HG03520 (cell line): ENCODE results near the gene IFT52.

Experiments used
- ATAC-seq: cut with Tn5 transposase; IDR thresholded peaks from one replicate; pipeline ENCODE4 v1.9.1; 2021; ENCODE audit warnings: mild to moderate bottlenecking, moderate library complexity; ENCODE audit not compliant: unreplicated experiment

Gene IFT52, protein sequence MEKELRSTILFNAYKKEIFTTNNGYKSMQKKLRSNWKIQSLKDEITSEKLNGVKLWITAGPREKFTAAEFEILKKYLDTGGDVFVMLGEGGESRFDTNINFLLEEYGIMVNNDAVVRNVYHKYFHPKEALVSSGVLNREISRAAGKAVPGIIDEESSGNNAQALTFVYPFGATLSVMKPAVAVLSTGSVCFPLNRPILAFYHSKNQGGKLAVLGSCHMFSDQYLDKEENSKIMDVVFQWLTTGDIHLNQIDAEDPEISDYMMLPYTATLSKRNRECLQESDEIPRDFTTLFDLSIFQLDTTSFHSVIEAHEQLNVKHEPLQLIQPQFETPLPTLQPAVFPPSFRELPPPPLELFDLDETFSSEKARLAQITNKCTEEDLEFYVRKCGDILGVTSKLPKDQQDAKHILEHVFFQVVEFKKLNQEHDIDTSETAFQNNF

DNA sequence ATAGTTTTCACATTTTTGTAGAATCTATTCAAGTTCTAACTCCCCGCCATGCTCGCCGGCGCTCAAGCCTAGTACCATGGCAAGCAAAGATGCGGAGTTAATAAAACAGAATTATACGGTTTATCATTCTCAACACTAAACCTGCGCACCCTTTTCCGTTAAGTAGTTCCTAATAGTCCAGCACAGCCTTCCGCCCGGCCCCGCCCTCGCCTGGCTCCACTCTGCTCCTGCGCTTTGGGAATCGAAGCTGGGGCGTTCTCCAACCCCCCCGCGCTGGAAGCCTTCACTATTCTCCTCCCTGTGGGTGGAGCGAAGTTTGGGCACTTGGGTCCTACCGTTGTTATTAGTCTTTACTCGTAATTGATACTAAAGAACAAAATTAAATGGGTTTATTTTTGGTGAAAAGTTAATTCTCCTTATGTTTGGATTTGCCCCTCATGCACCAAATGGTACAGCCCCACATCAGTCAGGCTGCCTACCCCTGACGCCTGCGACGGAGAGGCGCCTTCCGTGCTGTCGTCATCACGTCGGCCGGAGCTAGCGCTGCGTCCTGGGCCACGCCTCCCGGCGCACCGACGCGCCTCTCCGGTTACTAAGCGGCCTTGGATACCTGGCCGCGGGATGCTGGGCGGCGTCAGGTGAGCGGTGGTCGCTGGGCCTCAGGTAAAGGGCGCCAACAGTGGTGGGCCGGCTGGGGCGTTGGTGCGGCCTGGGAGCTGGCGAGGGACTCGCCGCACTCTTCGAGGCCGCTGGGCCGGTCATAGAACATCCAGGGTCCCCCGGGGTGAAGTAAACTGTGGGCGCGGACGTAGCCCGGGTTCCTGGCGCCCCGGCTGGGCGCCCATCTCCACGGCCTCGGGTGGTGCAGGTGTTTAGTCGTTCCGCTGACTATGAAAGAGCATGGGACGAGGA lies at the start of gene IFT52:
TSS of gene IFT52 (plus strand) at position 546 of the 912 bp plus-strand sequence. CDS start 3,762 bp downstream, outside the sequence.
- peak; percentile 98 for ATAC-seq

DNA sequence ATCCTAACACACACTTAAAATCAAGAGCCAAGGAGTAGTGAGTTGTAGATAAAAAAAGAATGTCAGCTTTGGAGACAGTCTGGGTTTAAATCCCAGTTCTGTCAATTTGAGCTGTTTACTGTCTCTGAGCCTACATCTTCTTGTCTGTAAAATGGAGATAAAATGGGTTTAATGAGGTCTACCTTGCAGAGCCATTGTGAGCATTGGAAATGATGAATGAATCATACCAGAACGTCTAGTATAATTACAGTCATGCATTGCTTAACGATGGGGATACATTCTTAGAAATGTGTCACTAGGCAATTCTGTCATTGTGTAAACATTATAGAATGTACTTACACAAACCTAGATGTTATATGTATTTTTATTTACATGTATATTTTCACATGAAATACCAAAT lies 49.5 kb upstream of the IFT52 start:
- no peak for ATAC-seq

DNA sequence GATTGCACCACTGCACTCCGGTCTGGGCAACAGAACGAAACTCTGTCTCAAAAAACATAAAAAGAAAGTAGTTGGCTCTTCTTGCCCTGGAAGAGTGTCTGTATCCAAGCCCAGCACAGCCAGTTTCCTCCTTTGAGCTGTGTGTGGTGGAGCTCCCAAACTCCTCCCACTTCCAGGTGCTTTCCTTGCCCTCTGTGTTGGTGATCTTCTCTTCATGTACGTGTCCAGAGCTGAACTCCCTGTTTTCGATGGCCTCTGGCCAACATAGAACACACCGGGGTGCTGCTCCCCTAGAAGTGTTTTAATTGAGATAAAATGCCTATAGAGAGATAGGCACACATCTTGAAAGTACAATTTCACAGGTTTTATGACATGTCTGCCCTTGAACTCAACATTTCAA lies 48.6 kb upstream of the IFT52 start:
- no peak for ATAC-seq

DNA sequence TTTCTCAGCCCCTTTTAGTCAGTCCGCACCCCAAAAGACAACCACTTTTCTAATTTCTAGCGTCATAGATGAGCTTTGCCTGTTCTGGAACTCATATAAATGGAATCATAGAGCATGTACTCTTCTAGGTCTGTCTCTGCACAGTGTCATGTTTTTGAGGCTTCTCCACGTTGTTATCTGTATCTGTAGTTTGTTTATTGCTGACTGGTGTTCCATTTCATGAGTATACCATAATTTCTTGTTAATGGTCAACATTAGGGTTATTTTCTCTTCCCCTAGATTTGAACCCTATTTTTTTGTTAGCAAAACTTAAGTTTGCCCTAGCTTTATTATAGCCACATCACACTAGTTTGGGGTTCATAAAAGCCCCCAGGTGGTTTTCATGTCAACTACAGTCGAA lies 48.1 kb upstream of the IFT52 start:
- ATAC-seq: no peak

DNA sequence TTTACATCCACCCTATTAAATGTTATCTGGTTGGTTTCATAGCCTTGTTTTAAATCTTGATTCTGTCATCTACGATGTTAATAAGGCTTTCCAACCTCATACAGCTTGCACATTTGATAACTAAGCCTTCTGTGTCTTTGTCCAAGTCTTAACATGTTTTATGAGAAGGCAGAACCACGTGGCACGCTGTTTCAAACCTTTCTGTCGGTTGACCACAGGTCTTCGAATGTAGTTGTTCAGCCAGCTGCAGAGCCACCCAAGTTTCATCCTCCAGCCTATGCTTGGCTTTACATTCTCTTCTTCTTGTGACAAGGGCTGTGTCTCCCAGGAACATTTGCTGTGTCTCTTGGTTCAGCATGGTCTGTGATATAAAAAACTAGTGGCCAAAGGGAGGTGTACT lies 47.6 kb upstream of the IFT52 start:
- no peak for ATAC-seq

DNA sequence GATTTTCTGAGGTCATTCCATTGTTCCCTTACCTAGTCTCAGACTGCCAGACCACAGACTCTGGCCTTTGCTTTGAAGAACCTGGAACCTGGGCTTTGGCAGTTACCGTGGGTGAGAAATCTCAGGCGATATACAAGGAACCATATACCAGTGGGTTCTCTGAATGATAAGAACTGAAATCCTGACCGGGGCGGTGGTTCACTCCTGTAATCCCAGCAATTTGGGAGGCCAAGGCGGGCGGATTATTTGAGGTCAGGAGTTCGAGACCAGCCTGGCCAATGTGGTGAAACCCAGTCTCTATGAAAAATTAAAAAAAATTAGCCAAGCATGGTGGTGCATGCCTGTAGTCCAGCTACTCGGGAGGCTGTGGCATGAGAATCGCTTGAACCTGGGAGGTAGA lies 46.2 kb upstream of the IFT52 start:
- ATAC-seq: no peak

DNA sequence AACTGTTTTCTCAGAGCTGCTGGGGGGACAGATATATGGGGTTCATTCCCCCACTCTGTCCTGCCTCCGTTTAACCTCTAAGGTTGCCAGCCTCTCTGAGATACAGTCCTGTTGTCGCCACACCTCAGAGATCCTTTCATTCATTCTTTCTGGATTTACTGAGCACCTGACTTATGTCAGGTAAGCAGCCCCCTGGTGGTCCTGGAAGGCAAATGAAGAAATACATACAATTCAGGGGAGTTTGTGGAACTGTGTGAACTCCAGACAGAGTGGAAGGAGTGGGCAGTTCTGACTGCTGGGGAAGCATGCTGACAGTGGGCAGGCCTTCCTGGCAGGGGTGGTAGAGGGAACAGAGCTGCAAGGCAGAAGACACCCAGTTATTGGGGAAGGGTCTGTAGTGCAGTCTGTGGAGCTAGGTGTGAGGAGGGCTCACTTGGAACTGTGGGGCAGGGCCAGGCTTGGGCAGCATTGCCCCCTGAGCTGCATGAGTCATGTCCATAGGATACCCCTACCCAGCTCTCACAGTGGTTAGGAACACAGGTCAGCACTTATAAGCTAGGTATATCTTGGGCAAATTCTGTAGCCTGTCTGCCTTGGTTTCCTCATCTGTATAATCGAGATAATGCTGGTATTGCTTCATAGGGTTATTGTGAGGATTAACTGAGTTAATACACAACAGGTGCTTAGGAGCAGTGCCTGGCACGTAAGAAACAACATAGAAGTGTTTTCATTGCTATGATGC lies 44.7 kb upstream of the IFT52 start:
- ATAC-seq: no peak

DNA sequence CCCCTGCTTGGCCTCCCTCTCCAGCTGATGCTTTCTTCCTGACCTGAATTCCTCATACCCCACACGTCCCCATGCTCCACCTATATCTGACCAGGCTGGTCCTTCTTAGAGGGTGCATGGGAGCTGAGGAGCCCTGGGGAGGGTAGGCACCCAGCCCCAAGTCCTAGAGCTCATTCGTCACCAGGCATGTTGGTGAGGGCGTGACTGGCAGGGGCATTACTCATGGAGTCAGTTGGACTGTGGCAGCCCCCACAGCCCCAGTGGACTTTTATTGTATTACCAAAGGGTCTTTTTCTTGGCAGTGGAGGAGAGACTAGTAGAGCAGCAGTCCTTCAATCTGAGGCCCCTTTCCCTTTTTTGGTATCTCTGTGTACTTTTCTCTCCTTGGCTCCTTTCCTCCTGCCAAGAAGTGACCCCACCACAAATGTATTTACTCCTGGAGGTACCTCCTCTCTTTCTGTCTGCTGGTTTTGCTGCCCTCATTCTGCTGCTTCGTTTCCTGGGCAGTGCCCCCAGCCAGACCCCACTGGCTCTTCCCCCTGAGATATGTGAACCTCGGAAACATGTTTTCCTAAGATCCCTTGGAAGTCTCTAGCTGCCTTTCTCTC lies 42.4 kb upstream of the IFT52 start:
- no peak for ATAC-seq

DNA sequence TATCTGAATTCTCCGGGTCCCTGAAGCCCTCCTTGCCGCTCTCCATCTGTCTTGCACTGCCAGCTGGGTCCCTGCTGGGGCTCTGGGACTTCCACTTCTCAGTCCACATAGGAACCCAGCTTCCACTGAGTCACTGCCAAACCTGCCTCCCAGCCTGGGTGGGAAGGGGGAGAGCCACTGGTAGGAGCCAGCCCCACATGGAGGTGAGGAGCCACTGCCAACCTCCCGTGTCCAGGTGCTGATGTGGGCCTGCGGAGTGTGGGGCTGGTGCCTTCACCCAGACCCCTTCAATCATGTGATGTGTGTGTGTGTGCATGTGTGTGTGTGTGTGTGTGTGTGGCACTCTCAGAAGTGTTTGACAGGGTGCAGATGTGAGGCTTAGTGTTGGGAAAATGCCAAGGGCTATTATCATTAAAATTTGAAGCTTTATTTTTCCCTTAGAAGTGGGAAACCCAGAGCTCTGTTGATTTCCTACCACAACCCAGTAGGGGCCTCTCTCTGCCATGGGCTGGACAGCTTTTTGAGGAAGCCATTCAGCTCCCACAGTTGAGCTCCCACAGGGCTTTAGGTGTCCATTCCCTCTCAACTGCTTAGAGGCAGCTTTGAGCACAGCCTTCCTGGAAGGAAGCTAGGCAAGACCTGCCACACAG lies 41.2 kb upstream of the IFT52 start:
- ATAC-seq: no peak

DNA sequence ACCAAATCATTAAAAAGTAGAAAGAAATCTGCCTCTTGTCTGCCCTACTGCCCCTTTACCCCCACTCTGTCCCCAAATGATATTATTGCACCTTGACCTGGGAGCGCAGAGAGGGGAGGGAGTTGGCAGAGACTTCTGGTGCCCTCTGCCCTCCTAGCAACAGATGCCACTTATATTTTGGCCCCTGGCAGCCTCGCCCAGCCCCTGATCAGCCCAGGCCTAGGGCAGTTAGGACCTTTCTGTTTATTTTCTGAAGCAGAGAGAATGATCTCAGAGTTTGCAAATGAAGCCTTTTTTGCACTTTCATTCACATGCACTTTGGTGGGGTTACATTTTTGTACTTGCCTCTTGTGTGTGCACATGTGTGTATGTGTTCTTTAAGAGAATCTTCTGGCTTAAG lies 40.3 kb upstream of the IFT52 start:
- no peak for ATAC-seq

DNA sequence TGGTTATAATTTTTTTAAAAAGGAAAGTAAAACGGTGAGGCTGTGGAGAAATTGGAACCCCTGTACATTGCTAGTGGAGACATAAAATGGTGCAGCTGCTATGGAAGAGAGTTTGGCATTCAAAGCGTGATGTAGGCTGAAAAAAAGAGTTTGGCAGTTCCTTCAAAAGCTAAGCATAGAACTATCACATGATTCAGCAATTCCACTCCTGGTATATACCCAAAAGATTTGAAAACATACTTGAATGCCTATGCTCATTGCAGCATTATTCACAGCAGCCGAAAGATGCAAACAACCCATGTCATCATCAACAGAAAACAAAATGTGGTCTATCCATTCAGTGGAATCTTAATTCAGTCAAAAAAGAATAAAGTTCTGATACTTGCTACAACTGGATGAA lies 36.4 kb upstream of the IFT52 start:
- no peak for ATAC-seq

DNA sequence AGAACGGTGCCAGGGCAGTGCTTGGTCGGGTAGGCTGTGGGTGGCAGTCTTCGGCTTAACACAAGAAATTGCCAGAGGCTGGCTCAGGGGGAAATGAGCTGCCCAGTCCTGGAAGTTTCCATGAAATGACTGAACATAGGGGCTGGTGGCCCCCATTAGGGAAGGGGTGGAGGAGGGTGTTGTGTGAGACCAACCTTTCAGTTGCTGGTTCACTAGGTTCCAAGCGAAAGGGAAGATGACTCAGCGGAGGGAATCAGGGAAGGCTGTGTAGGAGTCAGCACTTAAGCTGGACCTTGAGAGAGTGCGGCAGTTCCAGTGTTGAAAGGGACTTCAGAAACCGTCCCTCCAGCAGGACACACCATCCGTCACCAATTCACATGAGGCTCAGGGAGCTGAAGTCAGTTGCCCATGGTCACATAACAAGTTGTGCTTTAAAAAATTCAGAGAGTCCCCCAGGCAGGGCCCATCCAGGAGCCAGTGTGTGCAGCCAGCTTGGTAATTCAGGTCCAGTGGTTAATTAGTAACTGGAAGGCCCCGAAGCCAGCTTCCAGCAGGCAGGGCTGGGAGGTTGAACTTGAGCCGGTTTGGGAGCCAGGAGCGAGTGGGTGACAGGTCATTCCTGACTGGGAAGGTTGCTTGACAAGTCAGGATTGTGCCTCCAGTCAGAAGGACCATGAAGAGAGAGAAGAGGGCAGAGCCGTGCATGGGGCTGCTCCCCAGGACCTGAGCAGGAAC lies 32.2 kb upstream of the IFT52 start, which contains the start of gene SGK2:
TSS of gene SGK2 (plus strand) at position 616 of the 735 bp plus-strand sequence. CDS start 7,469 bp downstream, outside the sequence.
- no peak for ATAC-seq

DNA sequence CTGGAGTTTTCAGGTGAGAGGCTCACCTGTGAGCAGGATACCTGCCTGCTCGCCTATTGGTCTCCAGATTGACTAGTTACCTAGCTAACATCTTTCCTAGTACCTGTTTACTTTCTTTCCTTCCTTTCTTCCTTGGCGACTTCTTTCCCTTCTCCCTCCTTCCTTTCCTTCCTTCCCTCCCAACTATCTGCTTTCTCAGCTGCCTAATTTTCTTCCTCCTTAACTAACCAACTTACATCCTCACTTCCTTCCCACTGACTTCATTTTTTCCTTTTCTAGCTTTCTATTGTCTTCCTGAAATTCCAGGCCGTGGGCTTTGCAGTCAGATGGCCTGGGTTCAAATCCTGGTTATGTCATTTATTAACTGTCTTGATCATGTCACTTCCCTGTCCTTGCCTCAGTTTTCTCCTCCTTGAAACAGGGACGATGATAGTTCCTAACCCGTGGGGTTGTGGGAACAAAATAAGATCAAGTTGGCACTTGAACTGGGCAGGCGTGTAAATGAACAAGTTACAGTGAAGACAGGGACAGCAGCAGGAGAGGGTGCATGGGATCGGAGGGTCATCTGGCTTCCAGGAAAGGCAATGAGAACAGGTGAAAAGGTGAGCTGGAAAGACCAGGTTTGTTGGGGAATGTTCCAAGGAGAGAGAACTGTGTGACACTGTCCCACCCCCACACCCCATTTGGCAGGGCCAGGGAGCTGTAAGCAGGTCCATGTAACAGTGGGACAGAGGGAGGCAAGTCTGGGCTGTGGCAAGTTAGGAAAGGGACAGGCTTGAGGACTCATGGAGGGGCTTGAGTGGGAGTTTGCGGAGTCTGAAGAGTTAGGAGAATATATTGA lies 31.4 kb upstream of the IFT52 start:
- ATAC-seq: no peak

DNA sequence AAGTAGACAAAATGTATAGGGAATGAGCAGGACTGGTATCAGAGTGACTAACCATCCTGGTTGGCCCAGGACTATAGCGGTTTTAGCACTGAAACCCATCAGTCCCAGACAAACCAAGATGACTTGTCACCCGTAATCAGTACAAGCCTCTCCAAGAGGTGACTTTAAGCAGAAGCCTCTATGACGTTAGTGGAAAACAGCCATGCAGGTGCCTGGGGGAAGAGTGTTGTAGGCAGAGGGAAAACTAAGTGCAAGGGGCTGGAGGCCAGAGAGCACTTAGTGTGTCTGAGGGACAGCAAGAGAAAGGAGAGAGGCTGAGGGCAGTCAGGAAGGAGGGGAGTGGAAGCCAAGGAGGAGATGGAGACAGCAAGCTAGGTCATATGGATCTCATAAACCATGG lies 29.8 kb upstream of the IFT52 start:
- no peak for ATAC-seq

DNA sequence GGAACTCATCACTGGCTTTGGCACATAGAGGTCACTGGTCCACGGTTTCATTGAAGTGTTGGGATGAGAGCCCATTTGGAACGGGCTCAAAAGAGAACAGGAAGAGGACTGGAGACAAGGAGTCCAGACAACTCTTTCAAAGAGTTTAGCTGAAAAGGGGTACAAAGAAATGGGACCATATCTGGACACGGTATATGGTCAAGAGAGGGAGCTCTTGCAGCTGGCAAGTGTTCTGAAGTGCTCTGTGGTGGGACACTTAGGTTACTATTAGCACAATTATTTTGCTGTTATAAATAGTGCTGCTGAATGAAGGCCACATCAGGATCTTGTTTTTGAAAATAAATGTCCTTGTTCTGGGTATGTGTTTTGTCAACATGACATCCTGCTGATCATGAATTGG lies 27.3 kb upstream of the IFT52 start:
- ATAC-seq: no peak

DNA sequence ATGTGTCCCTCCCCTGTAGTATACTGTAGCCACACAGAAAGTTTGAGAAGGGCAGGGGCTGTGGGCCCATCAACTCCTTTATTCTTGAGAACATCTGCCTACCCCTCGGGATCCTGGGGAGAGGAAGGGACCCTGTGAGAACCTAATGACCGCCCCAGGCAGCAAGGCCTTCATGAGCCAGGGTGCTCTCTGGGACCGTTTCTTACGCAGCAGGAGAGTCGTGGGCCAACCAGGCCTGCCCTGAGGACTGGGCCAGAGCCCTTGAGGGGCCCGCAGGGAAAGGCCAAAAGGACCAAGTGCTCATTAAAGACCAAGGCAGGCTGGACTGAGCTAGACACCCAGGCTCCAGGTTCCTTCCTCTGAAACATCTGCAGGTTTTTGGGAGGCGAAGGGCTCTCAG lies 26.7 kb upstream of the IFT52 start:
- no peak for ATAC-seq

DNA sequence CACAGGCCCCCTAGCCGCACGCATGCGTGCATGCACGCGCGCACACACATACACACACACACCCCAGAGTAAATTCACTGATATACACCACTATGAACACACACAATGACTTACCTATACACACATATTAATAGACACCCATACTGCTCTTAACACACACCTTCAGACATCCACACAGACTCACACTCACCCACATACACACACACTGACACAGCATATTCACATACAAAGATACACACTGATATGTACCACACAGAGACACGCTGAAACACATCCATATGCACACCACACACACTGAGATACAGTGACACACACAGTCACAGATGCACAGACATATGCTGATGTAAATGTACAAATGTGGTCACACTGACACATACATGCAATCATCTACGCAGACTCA lies 26.3 kb upstream of the IFT52 start:
- no peak for ATAC-seq

DNA sequence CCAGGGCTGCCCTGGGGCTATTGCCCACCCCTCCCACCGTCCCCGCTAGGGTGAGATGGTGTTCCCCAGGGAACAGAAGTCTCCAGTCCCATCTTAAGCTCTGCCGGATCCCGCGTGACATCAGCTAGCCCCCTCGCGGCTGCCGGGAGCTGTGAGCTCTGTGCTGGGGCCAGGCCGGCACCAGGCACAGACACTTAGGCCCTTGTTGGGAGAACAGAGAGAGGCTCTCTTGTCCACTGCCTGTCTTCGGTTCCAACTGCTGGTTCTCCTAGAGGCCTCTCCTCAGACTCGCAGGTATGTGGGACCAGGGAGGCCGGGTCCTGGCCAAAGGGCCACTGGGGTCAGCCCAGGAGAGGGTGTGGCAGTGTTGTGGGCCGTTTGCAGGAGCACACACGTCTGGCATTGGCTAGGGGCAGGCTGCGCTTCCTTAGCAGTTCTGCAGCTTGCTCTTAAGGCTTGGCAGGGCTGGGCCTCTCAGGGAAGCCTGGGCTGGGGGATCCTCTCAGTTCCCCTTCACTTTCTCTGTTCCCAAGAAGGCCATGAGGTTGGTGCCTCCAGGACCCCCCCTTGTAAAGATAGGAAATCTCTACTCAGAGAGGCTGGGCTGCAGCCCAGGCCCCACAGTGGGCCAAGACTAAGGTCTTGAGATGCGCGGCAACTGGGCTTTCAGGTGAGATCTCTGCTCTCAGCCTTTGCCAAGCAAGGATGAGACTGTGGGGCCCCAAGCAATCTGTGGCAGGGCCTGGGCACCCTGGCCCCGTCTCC lies 25.6 kb upstream of the IFT52 start:
- no peak for ATAC-seq
